Superior temporal gyrus (tissue), 1 donor: ENCODE results near the gene ADAM15.
A peak's percentile ranks its signal among the peaks of the same experiment; 100 is the strongest.

Source experiments
- DNase-seq: peaks from one replicate; pipeline ENCODE4 v3.0.0-alpha.2; 2016; ENCODE audit errors: extremely low spot score

Gene ADAM15

DNA sequence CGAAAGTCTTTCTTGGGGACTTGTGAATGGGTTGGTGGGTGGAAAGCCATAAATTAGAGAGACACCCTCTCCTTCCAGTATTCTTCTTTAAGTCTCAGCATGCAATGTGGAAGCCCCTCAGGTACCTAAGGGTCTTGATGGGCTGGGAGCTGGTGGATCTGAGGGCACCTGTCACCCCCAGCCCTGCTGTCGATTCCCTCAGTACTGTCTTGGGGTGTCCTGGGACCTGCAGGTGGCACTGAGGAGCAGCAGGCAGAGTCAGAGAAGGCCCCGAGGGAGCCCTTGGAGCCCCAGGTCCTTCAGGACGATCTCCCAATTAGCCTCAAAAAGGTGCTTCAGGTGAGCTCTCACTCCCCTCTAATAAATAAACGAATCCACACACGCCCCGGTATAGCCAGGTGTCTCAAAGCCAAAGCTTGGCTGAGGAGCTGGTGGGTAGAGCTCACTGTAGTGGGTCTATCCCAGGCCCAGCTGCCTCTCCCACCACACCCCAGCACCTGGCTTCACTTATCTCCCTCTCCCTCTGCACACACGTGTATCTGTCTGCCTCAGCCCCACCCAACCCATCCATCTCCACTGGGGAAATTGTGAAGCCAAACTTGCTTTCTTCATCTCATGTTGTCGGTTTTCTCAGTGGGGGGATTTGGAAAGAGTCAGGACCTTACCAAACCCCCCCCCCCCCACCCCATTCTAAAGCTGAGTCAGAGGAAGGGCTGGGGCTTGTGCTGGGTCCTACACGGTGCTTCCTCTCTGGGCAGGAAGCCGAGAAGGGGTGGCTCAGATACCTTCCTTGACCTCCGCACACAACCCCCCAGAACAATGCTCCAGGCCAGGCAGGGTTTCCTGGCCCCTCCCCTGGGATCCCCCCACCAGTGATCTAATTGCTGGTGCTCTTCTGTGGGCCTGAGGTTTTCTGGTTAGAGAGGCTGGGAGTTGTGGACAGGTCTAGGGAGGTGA is 1.6 kb downstream of the ADAM15 start:
- no peak for DNase-seq

DNA sequence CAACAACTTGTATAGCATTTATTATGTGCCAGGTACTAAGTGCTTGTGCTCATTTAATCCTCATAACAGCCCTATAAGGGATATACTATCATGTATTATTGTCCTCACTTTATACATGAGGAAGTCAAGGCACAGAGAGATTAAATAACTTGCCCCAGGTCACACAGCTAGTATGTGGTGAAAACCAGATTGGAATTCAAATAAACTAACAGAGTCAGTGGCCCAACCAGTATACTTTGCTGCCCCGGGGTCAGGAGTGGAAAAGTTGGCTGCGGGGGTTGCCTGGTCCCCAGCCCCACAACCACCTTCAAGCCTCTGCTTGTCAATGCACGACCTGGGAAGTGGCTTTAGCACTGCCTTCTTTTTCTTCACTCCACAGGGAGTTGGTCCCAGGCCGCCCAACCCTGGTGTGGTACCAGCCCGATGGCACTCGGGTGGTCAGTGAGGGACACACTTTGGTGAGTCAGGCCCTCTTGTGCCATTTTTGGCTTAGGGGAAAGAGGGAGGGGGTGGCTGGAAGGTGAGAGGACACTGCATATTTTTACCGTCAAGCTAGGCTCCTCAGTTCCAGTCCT is 2.5 kb downstream of the ADAM15 start:
- DNase-seq, result no peak

DNA sequence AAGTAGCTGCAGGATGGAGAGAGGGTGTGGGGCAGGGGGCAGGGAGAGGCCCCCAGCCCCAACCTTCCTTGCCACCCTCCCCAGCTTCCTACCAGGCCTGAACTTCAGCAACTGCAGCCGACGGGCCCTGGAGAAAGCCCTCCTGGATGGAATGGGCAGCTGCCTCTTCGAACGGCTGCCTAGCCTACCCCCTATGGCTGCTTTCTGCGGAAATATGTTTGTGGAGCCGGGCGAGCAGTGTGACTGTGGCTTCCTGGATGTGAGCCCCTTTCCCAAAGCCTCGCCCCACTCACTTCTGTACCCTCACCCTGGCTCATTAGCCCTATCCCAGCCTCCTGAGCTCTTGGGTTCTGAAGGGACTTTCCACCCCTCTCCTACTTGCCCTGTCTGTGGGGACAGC is 6.0 kb downstream of the ADAM15 start:
- DNase-seq, result no peak

DNA sequence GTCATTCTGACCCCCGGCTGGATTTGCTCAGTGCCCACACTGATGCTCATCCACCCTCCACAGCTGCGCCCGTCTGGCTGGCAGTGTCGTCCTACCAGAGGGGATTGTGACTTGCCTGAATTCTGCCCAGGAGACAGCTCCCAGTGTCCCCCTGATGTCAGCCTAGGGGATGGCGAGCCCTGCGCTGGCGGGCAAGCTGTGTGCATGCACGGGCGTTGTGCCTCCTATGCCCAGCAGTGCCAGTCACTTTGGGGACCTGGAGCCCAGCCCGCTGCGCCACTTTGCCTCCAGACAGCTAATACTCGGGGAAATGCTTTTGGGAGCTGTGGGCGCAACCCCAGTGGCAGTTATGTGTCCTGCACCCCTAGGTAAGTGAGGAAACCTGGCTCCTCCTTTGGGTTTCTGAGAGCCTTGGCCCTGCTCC is 6.7 kb downstream of the ADAM15 start:
- DNase-seq, result no peak

DNA sequence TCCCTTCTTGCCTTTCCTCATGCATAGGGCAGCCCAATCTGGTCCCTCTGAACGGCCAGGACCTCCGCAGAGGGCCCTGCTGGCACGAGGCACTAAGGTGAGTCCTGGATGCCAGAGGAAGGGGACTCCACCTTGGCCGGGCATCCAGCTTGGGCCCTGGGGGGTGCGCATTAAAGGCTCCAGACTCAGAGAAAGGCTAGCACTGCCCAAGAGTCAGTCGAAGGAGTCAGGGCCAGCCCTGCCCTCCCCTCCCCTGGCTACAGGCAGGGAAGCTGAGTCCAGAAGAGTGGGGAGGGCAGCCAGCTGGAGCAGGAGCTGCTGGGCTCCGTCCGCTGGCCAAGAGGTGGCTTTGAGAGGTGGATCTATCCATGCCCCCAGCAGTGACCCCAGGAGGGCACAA is 9.6 kb downstream of the ADAM15 start:
- no peak for DNase-seq

DNA sequence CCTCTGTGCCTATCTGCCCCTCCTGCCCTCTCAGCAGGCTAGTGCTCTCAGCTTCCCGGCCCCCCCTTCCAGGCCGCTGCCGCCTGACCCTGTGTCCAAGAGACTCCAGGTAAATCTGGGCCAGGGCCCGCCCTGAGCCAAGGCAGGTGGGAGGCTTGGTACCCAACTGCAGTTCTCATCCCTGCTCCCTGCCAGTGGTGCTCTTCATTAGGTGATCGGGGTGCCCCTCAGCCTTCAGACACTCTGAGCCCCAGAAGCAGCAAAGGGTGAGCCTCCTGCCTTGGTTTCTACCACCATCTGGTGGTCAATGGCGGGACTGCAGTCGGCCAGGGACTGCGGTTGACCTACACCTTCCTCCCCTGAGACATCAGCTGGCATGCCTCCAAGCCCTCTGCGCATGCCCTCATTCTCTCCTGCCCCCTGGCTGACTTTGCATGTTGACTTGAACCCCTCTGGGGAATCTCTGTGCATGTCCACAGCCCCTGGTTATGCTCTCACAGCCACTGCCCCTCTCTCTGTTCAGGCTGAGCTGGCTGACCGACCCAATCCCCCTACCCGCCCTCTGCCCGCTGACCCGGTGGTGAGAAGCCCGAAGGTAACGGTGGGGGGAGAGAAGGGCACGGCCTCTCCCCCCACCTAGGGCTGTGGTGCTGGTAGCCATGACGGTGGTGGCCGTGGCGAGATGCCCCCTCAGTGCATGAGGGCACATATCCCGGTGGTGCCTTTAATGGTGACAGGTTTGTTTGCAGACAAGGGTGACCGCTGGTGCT is 10.4 kb downstream of the ADAM15 start:
- peak; percentile 86 for DNase-seq

DNA sequence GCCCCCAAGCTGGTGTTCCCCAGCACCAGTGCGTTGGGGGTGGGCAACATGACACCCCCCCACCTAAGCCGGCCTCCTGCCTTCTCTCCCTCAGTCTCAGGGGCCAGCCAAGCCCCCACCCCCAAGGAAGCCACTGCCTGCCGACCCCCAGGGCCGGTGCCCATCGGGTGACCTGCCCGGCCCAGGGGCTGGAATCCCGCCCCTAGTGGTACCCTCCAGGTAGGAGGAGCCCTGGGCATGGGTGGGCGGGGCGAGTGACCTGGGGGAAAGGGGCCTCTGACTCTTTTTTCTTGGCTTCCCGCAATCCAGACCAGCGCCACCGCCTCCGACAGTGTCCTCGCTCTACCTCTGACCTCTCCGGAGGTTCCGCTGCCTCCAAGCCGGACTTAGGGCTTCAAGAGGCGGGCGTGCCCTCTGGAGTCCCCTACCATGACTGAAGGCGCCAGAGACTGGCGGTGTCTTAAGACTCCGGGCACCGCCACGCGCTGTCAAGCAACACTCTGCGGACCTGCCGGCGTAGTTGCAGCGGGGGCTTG is 11.1 kb downstream of the ADAM15 start:
- DNase-seq, result no peak

DNA sequence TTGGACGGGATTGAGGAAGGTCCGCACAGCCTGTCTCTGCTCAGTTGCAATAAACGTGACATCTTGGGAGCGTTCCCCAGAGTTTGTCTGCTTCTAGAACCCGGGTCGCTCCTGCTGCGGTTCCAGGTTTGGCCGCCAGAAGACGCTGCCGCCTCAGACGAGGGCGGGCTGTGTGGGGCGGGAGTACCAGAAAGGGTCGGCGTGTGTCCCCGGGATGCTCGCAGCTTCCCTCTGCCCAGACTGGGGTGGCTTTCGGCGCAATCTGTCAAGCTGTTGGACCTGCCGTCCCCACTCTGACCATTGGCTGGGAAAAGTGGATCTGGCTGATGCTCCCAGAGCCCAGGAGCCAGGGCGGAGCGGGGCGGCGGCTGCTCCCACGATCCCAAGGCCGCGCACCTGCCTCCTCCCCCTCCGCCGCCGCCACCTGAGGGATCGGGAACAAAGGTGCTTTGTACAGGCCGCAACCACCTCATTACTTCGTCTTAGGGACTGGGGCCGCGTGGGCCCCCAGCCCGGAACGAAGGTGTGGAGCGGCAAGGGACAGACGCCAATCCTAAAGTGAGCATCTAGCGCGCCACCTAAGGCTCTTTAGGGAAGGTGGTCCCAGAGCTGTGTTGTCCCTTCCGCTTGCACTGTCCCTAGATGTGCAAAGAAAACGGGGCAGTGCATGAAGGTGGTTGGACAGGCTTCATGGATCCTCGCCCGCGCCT is 11.7 kb downstream of the ADAM15 start:
- DNase-seq, result no peak

DNA sequence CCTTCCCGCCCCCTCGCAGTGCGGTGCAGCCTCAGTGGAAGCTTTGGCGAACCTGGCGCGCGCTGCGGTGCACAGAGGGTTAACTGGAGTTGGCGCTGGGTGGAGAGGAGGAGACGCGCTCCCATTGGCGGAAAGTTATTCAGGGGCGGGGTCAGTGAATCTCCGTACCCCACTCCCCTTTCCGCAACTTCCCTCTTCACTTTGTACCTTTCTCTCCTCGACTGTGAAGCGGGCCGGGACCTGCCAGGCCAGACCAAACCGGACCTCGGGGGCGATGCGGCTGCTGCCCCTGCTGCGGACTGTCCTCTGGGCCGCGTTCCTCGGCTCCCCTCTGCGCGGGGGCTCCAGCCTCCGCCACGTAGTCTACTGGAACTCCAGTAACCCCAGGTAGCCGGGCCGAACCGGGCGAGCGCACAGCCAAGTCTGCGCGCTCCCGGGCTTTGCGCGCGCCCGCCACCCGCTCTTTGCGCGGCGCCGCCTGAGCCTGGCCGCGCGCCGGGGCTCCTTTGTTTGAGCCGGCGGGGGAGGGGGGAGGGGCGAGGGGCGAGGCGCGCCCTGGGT is 12.5 kb downstream of the ADAM15 start, which contains the start of gene EFNA4:
Gene EFNA4 (plus strand): TSS at position 191 of the 561 bp plus-strand sequence. CDS start 84 bp downstream, at position 275.
- DNase-seq, result peak; percentile 43

DNA sequence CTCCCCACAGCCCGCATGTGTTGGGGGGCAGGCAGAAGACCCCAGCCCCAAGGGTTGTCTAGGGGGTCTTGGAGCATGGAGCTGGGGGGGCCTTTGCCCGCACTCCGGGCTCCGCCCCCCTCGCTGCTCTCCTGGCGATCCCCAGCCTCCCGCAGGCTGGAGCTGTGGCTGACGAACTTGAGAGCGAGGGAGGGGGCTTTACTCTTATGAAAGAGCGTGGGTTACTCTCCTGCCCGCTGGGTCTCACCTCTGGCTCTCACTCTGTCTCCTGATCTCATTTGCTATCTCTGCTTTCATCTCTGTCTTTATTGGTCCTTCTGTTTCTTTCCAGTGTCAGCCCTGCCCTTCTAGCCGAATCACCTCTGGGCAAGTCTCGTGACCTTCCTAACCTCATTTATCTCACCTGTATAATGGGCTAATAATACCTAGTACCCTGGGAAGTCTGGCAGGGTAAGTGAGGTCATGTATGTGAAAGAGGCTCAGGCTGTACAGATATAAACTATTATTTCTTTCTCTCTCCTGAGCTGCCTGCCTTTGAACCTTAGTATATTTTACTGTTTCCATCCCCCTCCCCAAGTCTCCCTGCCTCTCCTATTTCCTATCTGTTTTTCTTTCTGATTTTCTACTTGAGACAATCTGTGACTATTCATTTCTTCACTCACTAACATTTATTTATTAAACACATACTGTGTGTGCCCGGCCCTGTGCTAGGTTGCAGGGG is 13.2 kb downstream of the ADAM15 start:
- DNase-seq, result no peak

DNA sequence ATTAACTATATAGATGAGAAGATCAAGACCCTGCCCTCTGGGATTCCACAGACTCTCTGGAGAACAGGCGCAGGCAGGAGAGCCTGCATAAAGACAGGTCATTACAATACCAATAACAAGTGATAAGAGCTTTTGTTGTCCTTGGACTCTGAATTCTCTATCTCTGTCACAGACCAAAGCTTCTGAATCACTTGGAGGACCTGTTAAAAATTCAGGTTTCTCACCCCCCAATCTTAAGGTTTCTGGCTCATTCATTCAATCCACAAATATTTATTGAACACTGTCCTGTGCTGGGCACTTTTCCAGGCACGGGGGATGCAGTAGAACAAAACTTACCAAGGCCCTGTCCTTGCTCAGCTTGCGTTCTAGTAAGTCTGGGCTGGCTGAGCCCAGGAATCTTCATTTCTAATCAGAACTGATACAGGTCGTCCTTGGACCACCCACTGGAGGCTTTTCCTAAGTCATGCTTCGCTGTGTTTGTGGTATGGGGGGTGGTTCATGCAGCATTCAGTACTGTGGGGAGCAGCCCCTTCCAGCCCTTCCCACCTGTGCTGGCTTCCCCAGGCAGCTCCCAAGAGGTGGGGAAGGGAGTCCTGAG is 13.8 kb downstream of the ADAM15 start:
- no peak for DNase-seq

DNA sequence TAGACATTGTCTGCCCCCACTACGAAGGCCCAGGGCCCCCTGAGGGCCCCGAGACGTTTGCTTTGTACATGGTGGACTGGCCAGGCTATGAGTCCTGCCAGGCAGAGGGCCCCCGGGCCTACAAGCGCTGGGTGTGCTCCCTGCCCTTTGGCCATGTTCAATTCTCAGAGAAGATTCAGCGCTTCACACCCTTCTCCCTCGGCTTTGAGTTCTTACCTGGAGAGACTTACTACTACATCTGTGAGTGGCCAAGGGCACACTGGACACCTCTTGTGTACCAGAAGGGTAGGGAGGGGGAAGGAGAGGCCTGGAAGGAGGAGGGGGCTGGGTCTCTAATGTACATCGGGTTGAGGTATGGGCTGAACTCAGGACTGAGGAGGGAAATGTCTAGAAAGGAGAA is 15.7 kb downstream of the ADAM15 start:
- DNase-seq, result no peak

DNA sequence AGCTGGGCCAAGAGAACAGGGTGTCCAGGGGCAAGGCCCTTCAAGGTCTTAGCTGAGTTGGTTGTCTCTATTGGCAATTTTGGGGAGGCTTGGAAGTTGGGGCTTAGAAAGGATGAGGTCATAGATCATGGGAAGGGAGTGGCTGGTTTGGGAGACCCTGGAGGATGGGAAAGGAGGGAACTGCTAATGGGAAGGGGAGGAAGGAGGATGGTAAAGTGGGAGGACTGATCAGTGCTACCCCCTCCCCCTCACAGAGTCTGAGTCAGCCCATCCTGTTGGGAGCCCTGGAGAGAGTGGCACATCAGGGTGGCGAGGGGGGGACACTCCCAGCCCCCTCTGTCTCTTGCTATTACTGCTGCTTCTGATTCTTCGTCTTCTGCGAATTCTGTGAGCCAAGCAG is 17.5 kb downstream of the ADAM15 start:
- DNase-seq, result no peak

DNA sequence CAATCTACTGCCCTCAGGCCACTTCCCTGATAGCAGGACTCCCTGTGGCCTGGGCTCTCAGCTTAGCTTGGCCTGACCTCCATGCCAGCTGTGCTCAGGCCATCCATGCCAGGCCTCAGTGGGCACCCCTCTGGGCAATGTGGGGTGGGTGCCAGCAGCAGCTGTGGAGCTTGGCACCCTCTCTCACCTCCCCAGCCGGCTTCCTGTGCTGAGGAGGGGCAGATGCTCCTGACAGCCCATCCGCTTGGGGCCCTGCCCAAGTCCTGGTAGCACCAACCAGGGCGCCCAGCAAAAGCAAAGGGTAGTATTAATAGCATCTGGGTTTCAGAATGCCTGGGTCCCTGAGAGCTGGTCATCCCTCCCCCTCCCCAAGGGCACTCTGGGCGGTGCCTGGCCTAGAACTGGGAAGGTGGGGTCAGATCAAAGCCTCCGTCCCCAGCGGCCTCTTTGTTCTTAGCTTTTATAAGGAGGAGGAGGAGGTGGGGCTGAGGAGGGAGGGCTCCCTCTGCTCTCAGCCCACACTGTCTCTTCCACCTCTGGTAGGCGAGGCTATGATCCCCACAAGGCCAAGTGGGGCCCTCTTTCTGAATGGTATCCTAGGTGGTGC is 18.5 kb downstream of the ADAM15 start:
- no peak for DNase-seq

DNA sequence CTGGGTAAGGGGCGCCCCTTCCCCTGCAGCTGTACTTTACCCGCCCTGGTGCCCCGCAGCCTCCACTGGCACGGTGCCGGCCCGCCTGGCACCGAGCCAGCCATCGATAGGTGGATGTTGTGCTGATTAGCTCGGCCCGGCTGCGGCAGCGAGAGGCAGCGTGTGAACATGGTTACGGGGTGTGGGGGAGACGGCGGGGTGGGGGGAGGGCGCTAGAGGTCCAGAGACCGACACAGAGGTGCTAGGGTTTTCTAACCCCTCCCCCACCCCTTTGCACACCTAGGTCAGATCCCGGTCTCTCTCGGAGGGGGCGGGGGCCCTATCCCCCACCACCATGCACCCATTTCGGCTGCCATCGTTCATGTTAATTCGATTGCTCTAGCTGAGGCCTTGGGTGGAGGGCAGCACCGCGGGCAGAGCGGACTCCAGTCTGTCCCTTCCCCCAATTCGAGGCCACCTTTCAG is 19.1 kb downstream of the ADAM15 start:
- DNase-seq, result no peak

DNA sequence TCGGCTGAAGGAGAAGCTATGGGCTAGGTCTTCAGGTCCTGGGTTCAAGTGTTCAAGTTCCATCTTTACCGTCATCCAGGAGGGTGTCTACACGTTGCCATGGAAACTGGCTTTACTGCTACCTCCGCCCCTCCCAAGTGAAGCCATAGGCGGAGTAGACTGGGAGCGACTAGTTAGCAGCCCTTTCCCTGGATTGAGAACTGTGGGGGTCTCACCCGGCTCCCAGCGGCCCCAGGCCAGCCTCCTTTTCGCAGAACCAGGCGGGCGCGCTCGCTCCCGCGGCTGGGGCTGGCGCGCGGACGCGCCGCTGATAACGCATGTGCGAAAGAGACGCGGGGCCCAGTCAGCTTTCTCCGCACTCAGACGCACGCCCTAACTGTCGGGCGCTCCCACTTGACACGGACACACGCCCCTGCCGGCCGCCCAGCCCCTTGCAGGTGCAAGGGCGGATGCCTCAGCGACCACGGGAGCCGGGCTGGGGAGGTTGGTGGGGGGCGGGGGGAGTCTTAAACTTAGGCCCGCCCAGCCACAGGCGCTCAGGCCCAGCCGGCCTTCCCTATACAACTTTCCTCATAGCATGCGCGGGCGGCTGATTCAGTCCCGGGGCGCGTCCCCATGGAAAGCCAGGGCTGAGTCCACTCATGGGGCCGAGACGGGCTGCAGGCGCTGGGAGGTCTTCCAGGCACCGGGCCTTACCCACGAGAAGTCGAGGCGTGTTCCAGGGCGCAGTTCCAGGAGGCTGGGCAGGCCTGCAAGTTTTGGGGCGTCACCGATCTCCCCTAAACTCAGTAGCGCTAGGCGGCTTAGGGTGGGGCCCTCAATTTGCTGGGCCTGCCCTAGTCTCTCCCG is 19.8 kb downstream of the ADAM15 start:
- peak; percentile 67 for DNase-seq

DNA sequence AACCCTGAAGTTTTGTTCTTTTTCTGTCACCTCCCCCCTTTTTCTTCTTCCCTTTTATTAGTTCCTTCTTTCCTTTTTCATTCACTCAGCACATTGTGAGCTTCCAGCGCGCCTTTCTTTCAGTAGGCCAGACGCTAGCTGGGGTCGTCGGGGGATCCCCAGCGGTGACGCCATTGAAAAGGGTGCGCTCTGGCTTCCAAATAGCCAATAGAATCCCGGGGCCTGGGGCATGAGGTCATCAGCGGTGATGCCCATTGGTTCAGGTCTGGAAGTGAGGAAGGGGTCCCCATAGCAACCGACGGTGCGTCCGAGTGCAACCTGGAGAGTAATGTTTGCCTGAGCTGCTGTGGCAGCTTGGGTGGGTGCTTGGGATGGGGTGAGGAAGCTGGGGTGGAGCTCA is 20.6 kb downstream of the ADAM15 start:
- DNase-seq, result no peak

DNA sequence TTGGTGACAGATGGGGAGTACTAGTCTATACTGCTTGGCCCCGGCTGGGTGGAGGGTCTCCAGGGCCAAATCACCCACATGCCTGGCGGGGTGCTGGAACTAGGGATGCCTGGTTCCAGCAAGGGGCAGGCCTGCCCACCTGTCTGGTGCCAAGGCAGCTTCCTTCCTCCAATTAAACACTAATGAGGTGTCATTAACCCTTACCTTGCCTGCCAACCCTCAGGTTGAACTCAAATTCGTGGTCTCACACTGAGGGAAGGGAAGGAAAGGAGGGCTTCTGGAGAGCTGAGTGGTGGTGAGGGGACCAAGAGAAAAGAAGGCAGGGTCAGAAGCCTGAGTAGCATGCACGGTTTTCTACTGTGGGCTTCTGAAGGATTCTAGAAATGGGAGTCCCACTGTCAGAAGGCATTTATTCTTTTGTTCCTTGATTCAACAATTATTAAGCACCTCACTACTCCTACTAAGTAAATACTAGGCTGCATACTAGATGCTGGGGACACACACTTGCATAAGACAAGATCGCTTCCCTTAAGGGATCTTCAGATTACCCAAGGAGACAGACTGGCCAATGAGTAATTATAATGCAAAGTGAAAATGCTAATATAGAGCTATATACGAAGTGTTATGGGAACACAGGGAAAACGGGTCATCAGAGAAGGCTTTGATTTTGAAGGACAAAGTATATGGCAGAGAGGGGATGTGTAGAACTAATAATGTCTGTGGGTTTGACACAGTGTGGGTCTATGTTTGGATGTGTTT is 21.6 kb downstream of the ADAM15 start:
- DNase-seq, result no peak
